Stimulated activated CD4-positive, alpha-beta T cell treated with anti-CD3 and anti-CD28 coated beads, Interleukin-4, amount 100 ng/mL, for 24 hours (primary cell): ENCODE data around the gene EFNB2.

Experiments used
- DNase-seq: peaks from one replicate; pipeline ENCODE4 v3.0.0-alpha.2; 2020

Gene EFNB2

DNA sequence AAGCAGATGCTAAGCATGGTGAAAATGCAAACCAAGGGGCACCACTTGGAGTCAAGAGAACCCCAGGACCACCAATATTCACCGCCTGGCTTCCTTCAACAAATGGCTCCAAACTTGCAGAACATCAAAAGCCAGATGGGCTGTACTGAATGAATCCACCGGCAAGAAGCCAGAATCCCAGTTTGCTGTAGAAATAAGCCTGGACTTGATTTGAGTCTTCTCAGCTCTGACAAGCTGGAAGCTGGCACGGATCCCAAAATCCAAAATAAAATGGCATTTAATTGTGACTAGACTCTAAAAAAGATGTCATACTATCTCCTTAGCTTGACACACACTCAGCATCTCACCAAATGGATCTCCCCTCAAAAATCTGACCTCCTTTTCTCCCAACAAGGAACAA is 11.9 kb downstream of the EFNB2 start:
- DNase-seq, result no peak

DNA sequence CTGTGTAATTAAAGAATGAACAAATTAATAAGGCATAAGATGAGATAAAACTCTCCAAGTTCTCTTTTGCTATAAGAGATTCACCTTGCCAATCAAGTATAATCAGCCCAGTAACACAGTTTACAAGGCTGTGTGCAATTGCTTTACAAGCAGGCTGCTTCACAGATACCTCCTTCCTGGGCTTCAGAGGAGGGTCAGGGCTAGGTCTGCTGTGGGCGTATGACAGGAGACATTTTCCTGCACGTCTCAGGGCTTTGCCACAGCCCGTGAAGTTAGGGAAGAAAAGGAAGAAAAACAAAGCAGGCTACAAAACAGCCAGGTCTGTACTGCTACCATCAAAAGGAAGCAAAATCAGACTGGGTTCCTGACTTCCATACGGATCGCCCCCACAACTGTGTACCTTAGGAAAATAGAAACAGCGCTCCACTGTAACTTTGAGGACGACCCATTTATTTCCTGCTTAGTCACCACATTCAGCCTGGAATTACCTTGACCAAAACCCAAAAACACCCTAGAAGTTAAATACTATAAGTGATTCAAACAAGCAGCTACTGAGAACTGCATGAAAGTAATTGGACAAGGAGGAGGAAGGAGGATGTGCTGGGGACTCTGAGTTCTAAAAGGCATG is 12.4 kb downstream of the EFNB2 start:
- DNase-seq, result no peak

DNA sequence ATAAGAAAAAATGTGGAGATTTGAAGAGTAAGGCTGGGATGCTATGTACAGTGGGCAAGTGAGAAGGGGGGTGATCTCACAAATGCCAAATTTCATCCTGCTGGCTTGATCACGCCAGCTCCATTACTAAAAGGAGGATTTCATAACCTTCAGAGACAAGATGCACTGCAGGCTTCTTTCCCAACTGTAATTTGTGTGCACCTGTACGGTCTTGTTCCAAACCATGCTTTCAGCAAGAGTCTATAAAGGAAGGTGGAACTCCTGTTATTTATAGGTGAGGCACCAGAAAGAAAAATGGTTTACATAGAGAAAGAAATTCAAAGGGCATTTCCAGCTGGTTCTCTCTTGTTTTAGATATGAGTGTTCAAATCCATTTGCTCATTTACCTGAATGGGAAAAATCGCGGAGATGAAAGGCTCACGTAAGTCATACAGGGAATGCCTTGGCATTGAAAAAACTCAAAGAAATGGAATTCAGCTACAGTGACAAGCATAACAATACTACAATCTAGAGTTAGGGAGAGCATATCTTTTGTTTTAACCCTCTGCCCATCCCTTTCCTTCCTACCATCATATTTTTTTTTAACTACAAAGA is 13.3 kb downstream of the EFNB2 start:
- no peak for DNase-seq

- DNase-seq, result no peak
These were observed 14.2 kb downstream of the EFNB2 start for GRCh38 chr13:106521095-106521799.

GRCh38 chr13:106520251-106521054 is 15.0 kb downstream of the EFNB2 start:
- DNase-seq, result no peak

- no peak for DNase-seq
These were observed 16.9 kb downstream of the EFNB2 start for GRCh38 chr13:106518512-106518911.

DNA sequence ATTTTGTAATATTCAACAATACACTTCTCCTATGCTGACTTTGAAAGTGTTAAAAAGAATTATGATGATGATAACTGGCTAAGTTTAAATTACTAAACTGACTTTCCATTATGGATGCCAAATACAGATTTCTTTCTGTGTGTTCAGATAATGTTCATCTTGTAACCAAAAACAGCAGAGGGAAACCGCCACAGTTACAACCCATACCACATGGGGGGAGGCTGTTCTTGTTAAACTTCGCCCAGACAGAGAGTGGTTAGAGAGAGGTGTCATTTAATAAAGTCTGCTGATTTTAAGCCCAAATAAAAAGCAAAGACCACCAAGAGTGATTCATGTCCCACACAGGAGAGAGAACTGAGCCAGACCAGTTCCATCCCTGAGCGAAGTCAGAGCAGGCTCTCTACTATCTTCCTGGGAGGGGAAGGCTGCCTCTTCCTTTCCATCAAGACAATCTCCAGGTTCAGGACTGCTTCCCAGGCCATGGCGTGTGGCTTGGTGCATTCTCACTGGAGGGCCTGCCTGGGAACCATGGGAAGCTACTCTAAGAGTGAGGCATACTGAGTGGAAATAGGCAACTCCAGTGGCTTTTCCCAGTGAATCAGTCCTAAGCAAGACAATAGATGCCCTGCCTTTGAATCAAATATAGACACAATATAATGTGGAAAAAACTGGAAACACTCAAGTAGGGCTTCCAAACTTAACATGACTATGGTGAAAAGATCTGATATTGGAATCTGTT is 18.2 kb downstream of the EFNB2 start:
- DNase-seq, result no peak

DNA sequence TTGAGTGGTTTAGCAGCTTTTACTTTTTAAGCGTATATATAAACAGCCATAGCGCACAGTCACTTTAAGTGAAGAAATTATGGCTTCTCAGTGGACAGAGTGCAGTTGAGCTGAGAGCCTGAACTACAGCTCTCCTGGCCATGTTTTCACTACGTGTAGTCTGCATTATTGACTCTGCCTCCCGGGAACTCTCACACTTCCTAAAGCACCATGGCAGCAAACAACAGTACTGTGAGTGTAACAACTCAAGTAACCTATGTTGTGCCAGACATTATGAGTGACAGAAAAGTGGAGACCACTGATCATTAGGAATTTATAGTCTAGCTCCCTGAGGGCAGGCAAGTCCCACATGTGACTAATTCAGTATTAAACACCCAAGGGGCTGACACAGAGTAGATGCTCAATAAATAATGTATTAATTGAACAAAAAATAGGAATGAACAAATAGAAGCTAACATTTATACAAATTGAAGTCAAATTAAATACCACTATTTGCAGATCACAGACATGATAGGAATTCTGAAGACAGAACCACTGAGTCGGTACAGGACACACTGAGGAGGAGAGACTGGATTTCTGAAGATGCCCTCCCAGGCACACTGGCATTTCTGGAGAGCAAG is 19.7 kb downstream of the EFNB2 start:
- no peak for DNase-seq

DNA sequence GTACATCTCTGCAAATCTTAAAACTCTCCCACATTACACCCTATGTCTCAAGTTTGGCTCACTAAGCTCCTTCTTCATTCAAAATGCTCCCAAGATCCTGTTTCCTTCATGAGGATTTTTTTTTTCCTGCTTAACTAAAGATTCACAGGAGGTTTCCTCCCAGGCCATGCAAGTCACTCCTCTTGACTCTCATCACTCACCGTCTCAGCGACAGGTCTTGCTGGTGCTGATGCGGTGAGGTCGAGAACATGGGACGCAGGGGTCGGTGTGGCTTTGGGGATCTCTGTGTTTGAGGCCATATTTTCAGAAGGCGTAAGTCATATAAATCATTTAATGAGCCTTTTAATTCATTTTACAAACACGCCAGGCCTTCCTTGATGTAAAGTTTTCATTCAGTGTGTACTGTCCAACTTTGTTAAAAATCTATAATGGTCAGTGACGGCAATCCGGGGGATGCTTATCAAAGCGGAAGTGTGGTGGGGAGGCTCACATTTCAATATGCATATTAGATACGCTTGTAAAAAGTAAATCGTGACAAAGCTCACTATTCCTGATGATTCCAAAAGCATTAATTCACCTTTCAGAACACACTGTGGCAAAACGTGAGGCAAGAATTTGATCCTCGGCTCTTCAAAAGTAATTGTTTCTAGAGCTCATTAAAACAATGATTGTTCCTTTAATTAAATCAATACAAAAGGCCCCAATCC is 20.4 kb downstream of the EFNB2 start:
- DNase-seq, result no peak

DNA sequence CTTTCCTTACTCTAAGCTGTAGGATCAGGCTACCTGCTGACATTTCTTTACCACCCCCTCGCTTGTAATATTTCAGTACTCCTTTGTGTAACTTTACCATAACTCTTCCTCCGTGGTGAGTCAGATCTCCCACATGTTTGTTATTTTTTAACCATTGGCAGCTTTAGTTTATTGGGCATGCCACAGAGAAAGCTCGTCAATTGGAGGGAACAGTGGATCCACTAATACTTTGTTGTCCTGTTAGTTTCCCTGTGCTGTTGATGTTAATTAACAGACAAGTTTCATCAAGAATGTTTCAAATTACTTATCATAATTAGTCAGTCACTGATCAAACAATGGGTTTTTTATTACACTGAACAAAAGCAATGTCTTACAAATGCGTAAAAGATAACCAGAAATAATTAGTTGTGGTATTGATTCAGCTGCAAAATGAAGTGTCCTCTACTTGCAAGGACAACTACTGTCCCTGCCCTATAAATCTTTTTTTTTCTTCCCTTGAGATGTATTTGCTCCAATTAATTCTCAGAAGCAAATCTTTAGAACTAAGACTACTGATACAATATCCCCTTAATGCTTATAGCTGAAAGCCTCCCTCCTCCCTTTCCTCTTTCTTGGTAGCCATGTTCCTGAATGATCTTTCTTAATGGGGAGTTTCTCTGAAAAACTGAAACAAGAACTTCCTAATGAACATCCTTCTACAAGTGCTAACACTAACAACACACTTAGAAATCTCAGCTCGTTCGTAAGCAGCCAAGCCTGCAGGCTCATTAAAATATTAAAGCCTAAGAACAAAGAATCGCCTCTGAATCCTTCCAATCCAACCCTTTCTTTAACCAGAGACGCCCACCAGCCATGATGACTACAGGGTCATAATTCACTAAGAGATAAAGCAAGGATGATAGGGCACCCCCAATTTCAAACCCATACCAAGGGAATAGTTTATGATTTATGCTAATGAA is 22.2 kb downstream of the EFNB2 start:
- DNase-seq, result no peak

GRCh38 chr13:106507560-106508274 is 27.7 kb downstream of the EFNB2 start:
- no peak for DNase-seq

GRCh38 chr13:106506286-106506685 is 29.2 kb downstream of the EFNB2 start:
- no peak for DNase-seq

DNA sequence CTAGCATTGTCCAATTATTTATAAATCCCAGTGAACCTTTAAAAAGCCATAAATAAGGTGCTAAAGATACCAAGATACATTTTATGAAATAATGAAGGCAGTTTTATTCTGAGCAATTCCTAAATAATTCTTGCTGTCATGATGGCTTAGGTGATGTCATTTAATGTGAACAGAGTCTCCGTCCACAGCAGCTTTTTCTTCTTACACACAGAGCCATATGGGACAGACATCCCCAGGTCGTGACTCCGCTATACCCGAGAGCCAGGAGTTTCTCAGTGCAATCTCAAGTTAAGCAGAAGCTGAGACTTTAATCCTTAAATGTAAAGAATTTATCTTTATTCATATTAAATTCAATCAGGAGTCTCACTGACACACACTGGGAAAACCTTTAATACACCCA is 29.7 kb downstream of the EFNB2 start:
- no peak for DNase-seq

DNA sequence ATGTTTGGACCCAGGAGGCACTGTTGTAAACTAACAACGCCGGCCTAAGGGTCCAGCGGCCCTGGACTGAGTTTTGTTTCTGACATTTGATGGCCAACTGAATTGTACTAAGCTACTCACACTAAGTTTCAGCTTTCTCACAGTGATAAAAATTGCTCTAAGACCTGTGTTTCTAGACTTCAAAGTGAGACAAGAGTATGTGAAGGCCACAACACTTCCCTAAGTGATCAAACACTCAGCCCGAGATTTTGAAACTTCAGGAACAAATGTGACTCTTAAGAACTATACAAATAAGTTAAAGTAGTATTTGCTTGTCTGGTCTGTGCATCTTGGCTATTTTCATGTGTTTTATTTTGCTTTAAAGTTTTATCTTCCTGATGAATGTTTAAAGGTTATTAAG is 30.2 kb downstream of the EFNB2 start:
- DNase-seq, result no peak

DNA sequence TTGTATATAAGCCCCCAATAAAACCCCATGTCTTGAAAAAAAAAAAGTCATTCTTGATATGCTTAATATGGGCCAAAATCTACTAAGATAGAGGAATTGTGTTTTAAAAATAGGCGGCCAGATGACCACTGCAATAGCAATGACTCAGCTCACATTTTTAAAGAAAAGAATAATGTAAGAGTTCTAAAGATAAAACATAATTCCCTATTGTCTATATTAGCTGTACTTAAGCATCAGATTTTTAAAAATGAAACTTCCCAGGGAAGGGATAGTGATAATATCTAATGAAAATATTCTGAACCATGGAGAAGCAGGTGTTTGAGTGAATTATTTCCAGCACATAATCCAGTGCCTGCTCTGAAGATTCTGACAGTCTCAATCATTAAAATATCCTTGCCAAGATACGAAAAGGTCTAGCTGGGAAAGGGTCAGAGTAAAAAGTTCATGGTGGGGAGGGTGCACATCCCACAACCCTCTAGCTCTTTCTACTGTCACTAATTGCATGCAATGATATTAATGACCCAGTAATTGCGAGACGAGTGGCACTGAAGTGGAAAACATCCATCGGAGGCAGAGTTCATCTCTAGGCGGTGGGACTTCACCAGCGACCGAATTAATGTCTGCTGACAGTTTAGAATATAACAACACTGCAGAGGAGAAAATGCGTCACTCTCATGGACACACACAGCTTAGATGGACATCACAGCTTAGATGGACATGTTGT is 31.6 kb downstream of the EFNB2 start:
- no peak for DNase-seq

GRCh38 chr13:106503272-106503671 is 32.2 kb downstream of the EFNB2 start:
- DNase-seq, result no peak

GRCh38 chr13:106500445-106500844 is 35.0 kb downstream of the EFNB2 start:
- no peak for DNase-seq

DNA sequence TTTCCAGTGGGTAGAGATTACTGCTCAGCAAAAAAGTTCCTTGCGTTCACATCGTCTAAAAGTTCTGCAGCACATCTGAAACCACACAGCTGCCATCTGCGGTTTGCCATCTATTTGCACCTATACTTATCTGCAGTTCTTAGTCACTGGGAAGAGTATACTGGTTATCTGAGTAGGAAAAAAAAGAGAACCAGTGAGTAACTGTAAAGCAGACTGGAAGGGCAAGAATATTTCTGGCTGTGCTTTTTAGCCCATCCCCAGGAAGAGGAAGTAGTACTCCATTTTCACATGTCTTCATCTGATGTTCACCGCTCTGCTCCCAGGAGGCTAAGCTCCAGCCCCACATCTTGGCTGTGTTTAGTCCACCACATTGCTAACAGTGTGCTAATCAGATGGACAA is 35.6 kb downstream of the EFNB2 start:
- DNase-seq, result no peak

- no peak for DNase-seq
These were observed 36.3 kb downstream of the EFNB2 start for GRCh38 chr13:106499113-106499512.
